Ascending aorta (tissue), 2 donors: Measurements from ENCODE around the gene MSRB3. TPM values are rescaled to one million over a fixed set of nuclear protein-coding genes. Genes with fewer than 3 reads are reported as not detected.
A peak's percentile ranks its signal among the peaks of the same experiment; 100 is the strongest.

ENCODE experiments used
- DNase-seq, 2 donors: peaks; one replicate each; pipeline ENCODE4 v3.0.0-alpha.2; 2019; ENCODE audit warnings: low spot score in 2 of 2
- H3K27ac ChIP-seq, 2 donors: fragments of 200-600 bp; sonication (generic); one replicate each; pipeline ENCODE4 v1.5.1; 2016 to 2017; ENCODE audit warnings: mild to moderate bottlenecking in 1 of 2
- H3K27me3 ChIP-seq: fragments of 200-600 bp; sonication (generic); one replicate; pipeline ENCODE4 v1.5.1; 2017
- H3K36me3 ChIP-seq, 2 donors: fragments of 200-600 bp; sonication (generic); one replicate each; pipeline ENCODE4 v1.5.1; 2016
- H3K4me1 ChIP-seq, 2 donors: fragments of 200-600 bp; sonication (generic); one replicate each; pipeline ENCODE4 v1.5.1; 2016 to 2017; ENCODE audit warnings: mild to moderate bottlenecking in 1 of 2
- H3K4me3 ChIP-seq, 2 donors: fragments of 200-600 bp; sonication (generic); one replicate each; pipeline ENCODE4 v1.5.1; 2016 to 2017; ENCODE audit warnings: mild to moderate bottlenecking in 1 of 2
- H3K9me3 ChIP-seq, 2 donors: fragments of 200-600 bp; sonication (generic); one replicate each; pipeline ENCODE4 v1.5.1; 2016
- CTCF ChIP-seq, 3 experiments: fragments of 200-600 bp in 2 of 3; fragments of 450-650 bp in 1 of 3; sonication (generic) in 2 of 3; IDR thresholded peaks; one replicate each; pipeline ENCODE4 v1.5.1; 2016 to 2019; ENCODE audit warnings: antibody characterized with exemption in 3 of 3, mild to moderate bottlenecking in 1 of 3, moderate library complexity in 1 of 3
- intact Hi-C: fragments of 100-400 bp; cut with DNase I; formaldehyde crosslinking; loops from one replicate; pipeline ENCODE4 v1.15.1; 2023
- total RNA-seq: library from RNA; depleted of rRNA; stranded (reverse); fragments of >200 nt; gene quantifications from one replicate; pipeline ENCODE4 v1.1.0, GENCODE V29; 2016

The MSRB3 gene
- 79.4 TPM for total RNA-seq

GRCh38 chr12:65278576-65279368, at the start of gene MSRB3:
Gene MSRB3 (plus strand): TSS chr12:65278683. CDS start chr12:65308580, 29,897 bp downstream.
- H3K4me3 ChIP-seq = peak within 1 kb of the TSS; percentile 79 to 94
- H3K27me3 ChIP-seq = no peaks in the 10 kb centered on the region
- peak in 1 of 3 experiments; percentile 11 for TF ChIP-seq CTCF (IDR thresholded peaks at IDR 0.05)
- no peaks in the 10 kb centered on the region for H3K36me3 ChIP-seq
- DNase-seq = peak in 1 of 2 donors; percentile 88
- intact Hi-C loops = loop anchor here (1.0 to 10.0 kb wide), 4 partner anchors 26 to 1024 kb away; partner anchors contain the start of gene HELB
- H3K4me1 ChIP-seq = peaks cover 0 to 23% of the 10 kb centered on the region in 2 donors
- peak within 1 kb of the TSS; percentile 97 to 99 for H3K27ac ChIP-seq
- no peaks in the 10 kb centered on the region for H3K9me3 ChIP-seq

- no peak for DNase-seq
- Histone ChIP-seq H3K4me1 (peaks cover 0 to 7% of the 10 kb centered on the region in 2 donors), H3K9me3 (peaks cover 6 to 18% of the 10 kb centered on the region in 2 donors), H3K4me3 (no peak overlapping the region), H3K27ac (no peak overlapping the region), H3K36me3 (peaks cover 6 to 15% of the 10 kb centered on the region in 2 donors), H3K27me3 (no peaks in the 10 kb centered on the region)
- TF ChIP-seq CTCF (IDR thresholded peaks at IDR 0.05) = no peak
- intact Hi-C loops = no loop called here
These were observed 49.0 kb upstream of the MSRB3 start for GRCh38 chr12:65229441-65229840.

- Histone ChIP-seq H3K4me3 (no peak overlapping the region), H3K4me1 (peaks cover 0 to 7% of the 10 kb centered on the region in 2 donors), H3K27ac (no peak overlapping the region), H3K9me3 (peaks cover 6 to 18% of the 10 kb centered on the region in 2 donors), H3K27me3 (no peaks in the 10 kb centered on the region), H3K36me3 (peaks cover 6 to 15% of the 10 kb centered on the region in 2 donors)
- peak; percentile 23 to 50 (median 41) for TF ChIP-seq CTCF (IDR thresholded peaks at IDR 0.05)
- DNase-seq = no peak
- intact Hi-C loops = loop anchor here (2.0 to 5.0 kb wide), 2 partner anchors 60 to 342 kb away; no protein-coding TSS in a partner anchor
These were observed 45.9 kb upstream of the MSRB3 start for GRCh38 chr12:65232476-65233077.

- Histone ChIP-seq H3K36me3 (peaks cover 0 to 20% of the 10 kb centered on the region in 2 donors), H3K9me3 (no peaks in the 10 kb centered on the region), H3K4me1 (peaks cover 0 to 5% of the 10 kb centered on the region in 2 donors), H3K27me3 (no peaks in the 10 kb centered on the region), H3K27ac (no peak overlapping the region), H3K4me3 (no peak overlapping the region)
- no peak for TF ChIP-seq CTCF (IDR thresholded peaks at IDR 0.05)
- no peak for DNase-seq
- intact Hi-C loops = no loop called here
These were observed 41.3 kb upstream of the MSRB3 start for GRCh38 chr12:65237153-65237552.

GRCh38 chr12:65238609-65239008, 39.9 kb upstream of the MSRB3 start:
- no peak overlapping the region for H3K27ac ChIP-seq
- peaks cover 5 to 21% of the 10 kb centered on the region in 2 donors for H3K36me3 ChIP-seq
- no peak for DNase-seq
- intact Hi-C loops = no loop called here
- TF ChIP-seq CTCF (IDR thresholded peaks at IDR 0.05) = no peak
- H3K4me1 ChIP-seq = no peaks in the 10 kb centered on the region
- no peaks in the 10 kb centered on the region for H3K27me3 ChIP-seq
- no peak overlapping the region for H3K4me3 ChIP-seq
- H3K9me3 ChIP-seq = no peaks in the 10 kb centered on the region
